K562 (cell line): Measurements from ENCODE around the gene MYO3B.

Source experiments
- AFF1 ChIP-seq, 2 experiments: fragments of 450-650 bp; IDR thresholded peaks; 2 replicates each; pipeline ENCODE4 v1.6.1; 2018; ENCODE audit warnings: mild to moderate bottlenecking in 2 of 2, low read depth in 1 of 2; ENCODE audit not compliant: partially characterized antibody in 2 of 2
- FOXM1 ChIP-seq, 2 experiments: fragments of 450-650 bp in 1 of 2; sonication (generic) in 1 of 2; formaldehyde crosslinking in 1 of 2; IDR thresholded peaks; 2 replicates each; pipeline versions ENCODE4 v1.6.1 to v1.9.0; 2017 to 2022; ENCODE audit warnings: low read depth in 2 of 2, mild to moderate bottlenecking in 2 of 2, missing genetic modification reagents in 1 of 2, moderate library complexity in 1 of 2
- MAZ ChIP-seq, 2 experiments: fragments of 450-650 bp in 1 of 2; sonication (generic) in 1 of 2; formaldehyde crosslinking; IDR thresholded peaks in 1 of 2; conservative IDR thresholded peaks in 1 of 2; 2 replicates each; pipeline versions ENCODE4 v1.4.0 to v1.5.0; 2020; ENCODE audit warnings: mild to moderate bottlenecking in 1 of 2, missing genetic modification reagents in 1 of 2
- MTA1 ChIP-seq: fragments of 450-650 bp; IDR thresholded peaks from 2 replicates; pipeline ENCODE4 v1.6.1; 2017; ENCODE audit warnings: borderline replicate concordance
- ZNF197 ChIP-seq: fragments of 200-800 bp; sonication (Bioruptor generic); IDR thresholded peaks from 2 replicates; pipeline ENCODE4 v1.6.1; 2016; ENCODE audit warnings: low read depth, missing genetic modification characterization, missing compliant biosample characterization
- ZNF212 ChIP-seq: fragments of 450-650 bp; formaldehyde crosslinking; IDR thresholded peaks from 2 replicates; pipeline ENCODE4 v1.4.0; 2020; ENCODE audit warnings: mild to moderate bottlenecking
- ZNF274 ChIP-seq: IDR thresholded peaks from 2 replicates; pipeline ENCODE4 v1.6.1; 2011; ENCODE audit warnings: low read depth, mild to moderate bottlenecking, low read length, moderate library complexity, borderline replicate concordance

- no peak for TF ChIP-seq ZNF212
- no peak for TF ChIP-seq AFF1 (IDR thresholded peaks at IDR 0.05; ENCODE audit: low read depth in 1 of 2, partially characterized antibody in 2 of 2)
- no peak for TF ChIP-seq ZNF274
- TF ChIP-seq MAZ (CRISPR knock-in tag; conservative IDR thresholded peaks at IDR 0.05 in 1 of 2, IDR thresholded peaks at IDR 0.05 in 1 of 2): no peak
- no peak for TF ChIP-seq ZNF197 (CRISPR knock-in tag)
- no peak for TF ChIP-seq FOXM1 (IDR thresholded peaks at IDR 0.05; ENCODE audit: low read depth)
- no peak for TF ChIP-seq FOXM1 (CRISPR knock-in tag; IDR thresholded peaks at IDR 0.05; ENCODE audit: low read depth)
- TF ChIP-seq MTA1: no peak
Measured at GRCh38 chr2:170562928-170563327, 385.0 kb downstream of the MYO3B start.
